Kidney capillary endothelial cell (primary cell): ENCODE measurements around the gene APCDD1L.

Source experiments
- DNase-seq: peaks from one replicate; pipeline ENCODE4 v3.0.0-alpha.2; 2018; ENCODE audit warnings: low spot score

APCDD1L gene

GRCh38 chr20:58466729-58467571, 48.2 kb downstream of the APCDD1L start:
- no peak for DNase-seq

DNA sequence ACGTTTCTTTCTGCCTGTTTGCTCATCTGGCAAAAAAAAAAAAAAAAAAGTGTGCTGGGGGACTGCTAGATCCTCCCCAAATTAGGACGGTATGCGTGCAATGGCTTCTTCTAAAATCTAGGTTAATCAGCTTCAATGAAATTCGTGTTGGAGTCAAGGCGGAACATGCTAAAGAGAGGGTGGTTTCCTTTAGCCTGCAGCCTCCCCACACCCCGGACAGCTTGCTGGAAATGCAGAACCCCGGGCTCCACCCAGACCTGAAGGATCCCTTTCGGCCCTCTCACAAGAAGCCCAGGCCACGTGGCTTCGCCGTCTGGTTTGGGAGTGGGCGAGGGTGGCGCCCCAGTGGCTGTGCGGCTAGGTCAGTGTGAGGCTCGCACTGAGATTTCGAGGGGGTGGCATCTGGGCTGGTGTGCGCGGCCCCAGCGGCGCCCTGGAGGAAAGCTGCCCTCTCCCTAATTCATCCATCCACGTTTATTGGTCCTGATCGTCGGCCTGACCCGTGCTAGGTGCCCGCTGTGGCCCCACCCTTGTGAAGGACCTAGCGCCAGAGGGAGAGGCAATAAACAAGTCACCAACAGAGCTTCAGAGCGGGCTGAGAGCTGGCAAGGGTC, 49.0 kb downstream of the APCDD1L start:
- no peak for DNase-seq

- DNase-seq, result no peak
Observed at GRCh38 chr20:58464838-58465237, 50.4 kb downstream of the APCDD1L start.

GRCh38 chr20:58463256-58463655, 51.9 kb downstream of the APCDD1L start:
- no peak for DNase-seq

DNA sequence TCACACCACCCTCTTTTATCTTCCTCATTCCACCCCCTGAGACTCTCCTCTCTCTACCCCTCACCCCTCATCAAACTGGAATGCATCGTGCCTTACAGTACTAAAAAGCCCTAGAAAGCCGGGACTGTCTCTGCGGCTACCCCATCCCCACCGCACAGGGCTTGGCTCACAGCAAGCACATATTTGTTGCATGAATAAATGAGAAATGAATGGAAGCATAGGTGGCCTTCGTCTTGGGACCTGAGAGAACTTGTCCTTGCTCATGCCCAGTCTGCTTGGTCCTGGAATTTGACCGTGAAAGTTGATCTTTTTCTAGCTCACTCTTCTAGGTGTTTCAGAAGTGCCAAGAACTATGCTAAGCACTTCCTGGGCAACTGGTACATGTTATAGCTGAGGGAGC, 53.3 kb downstream of the APCDD1L start:
- no peak for DNase-seq

GRCh38 chr20:58461104-58461503, 54.1 kb downstream of the APCDD1L start:
- DNase-seq, result no peak

GRCh38 chr20:58459058-58459750, 56.0 kb downstream of the APCDD1L start:
- DNase-seq, result no peak

GRCh38 chr20:58458342-58459057, 56.7 kb downstream of the APCDD1L start:
- DNase-seq, result peak; percentile 84

DNA sequence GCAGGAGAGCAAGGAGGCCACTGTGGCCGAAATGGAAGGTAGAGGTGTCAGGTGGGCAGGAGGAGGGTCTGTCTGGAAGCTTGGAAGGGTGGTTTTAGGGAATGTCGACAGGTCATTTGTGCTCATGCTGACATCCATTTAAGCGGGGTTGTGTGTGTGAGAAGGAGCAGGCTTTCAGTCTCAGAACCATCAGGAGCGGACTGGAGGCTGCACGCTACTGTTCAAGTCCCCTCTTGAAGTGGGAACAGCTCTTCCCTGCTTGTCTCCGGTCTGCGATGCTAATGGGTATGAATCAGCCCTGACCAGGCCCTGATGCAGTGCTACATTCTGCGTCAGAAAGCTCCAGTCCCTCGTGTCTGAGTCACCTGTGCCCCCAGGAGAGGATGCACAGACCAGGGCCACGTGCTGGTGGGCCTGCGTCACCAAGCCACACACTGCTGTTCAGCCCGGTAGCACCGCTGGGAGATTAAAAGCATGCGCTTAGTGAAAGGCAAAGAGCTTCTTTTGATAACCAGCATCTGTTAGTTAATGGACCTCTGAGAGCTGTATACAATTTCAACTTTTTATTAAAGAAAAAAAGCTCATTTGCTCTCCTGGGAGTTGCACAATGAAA, 58.0 kb downstream of the APCDD1L start:
- no peak for DNase-seq

- DNase-seq, result no peak
Observed at GRCh38 chr20:58454460-58454859, 60.7 kb downstream of the APCDD1L start.

DNA sequence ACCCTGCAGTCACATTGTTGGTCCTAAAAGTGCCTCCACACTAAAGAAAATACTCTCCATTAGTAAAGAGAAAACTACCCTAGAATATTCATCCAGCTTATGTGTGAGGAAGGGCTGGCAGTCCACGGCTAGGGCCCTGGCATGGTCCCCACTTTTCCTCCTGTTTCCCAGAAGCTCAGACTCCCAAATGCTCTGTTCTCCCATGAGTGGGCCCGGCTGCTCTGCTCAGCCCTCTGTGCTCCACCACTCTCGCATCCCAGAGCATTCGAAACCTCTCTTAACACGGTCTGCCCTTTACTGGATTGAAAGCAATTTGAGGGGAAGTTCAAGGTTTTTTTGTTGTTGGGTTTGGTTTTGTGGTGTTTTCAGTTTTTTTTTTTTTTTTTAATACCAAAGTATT, 61.8 kb downstream of the APCDD1L start:
- no peak for DNase-seq

- DNase-seq, result no peak
Observed at GRCh38 chr20:58452667-58453255, 62.4 kb downstream of the APCDD1L start.

- no peak for DNase-seq
Observed at GRCh38 chr20:58450254-58450653, 64.9 kb downstream of the APCDD1L start.

GRCh38 chr20:58449681-58450221, 65.4 kb downstream of the APCDD1L start:
- DNase-seq, result no peak

DNA sequence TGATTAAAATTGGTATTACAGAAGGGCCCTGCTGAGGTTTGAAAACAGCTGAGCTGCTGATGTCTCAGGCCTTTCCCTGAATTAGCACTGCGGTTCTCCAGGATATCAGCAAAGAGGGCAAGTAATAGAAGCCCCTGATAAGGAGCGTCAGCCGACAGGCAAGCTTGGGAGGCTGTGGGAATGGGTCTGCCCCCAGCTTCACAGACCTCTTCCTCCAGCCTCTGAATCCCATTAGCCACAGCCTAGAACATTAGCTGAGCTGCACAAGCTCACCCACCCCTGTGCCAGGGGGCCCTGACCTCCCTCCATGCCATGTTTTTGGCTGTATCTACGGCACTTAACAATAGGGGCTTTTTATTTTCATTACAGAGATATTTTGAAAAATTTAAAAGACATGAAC, 66.2 kb downstream of the APCDD1L start:
- no peak for DNase-seq

GRCh38 chr20:58447511-58448391, 67.4 kb downstream of the APCDD1L start:
- peak; percentile 64 for DNase-seq

GRCh38 chr20:58446960-58447265, 68.3 kb downstream of the APCDD1L start:
- DNase-seq, result no peak

DNA sequence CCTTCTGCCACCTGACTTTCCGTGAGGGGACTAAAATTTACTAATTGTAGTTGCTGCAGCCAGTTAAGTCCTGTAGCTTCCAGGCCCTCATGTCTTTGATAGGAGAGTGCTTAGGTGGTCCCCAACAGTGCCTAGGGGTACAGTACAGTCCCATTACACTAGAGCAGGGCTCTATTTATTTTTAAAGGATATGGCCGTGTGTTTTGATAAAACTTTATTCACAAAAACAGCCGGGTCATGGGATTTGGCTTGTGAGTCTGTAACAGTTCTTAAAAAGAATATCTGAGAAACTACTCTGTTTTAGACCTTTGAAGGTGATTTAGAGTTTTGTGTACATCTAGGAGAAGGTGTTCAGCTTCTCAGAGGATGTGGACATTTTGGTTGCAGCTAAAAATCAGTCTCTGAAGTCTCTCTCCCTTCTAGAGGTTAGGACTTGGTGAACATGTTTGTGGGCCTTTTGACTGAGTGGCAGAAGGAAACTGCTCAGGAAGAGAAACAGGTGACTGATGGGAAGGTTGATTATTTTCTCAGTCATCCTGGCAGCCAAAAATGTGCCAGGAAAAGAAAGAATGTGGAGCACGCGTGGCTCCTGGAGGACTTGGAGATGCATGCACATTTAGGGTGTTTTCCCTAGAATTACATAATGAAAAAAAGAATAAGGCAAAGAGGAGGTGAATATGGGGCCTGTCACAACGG, 68.8 kb downstream of the APCDD1L start:
- no peak for DNase-seq

GRCh38 chr20:58444746-58445255, 70.4 kb downstream of the APCDD1L start:
- no peak for DNase-seq

GRCh38 chr20:58441723-58442122, 73.5 kb downstream of the APCDD1L start:
- DNase-seq, result no peak
